ENCODE results near the gene POPDC2.

POPDC2 gene

GRCh38 chr3:119611664-119612063, 48.7 kb downstream of the POPDC2 start:
- no peaks in the 10 kb centered on the region for H3K9me3 ChIP-seq (ENCODE audit: low read length)
- no peak overlapping the region for H3K4me2 ChIP-seq (ENCODE audit: low read length)
- TF ChIP-seq EZH2 (IDR thresholded peaks at IDR 0.05; ENCODE audit: borderline replicate concordance, low read length) (no peak), CTCF (IDR thresholded peaks at IDR 0.05; ENCODE audit: low read length) (no peak)
- H3K9me2 ChIP-seq (ENCODE audit: low read depth, low read length): no peaks in the 10 kb centered on the region
- H3F3A ChIP-seq (ENCODE audit: insufficient read depth, low read length): no peaks in the 10 kb centered on the region
- no peak overlapping the region for H3K27ac ChIP-seq (ENCODE audit: low read depth, low read length, poor library complexity, severe bottlenecking)
- H3K79me2 ChIP-seq (ENCODE audit: insufficient read depth, low read length): no peaks in the 10 kb centered on the region
- H3K9ac ChIP-seq (ENCODE audit: low read length): no peak overlapping the region
- H4K20me1 ChIP-seq (ENCODE audit: insufficient read depth, low read length): no peaks in the 10 kb centered on the region
- H3K4me1 ChIP-seq (ENCODE audit: insufficient read depth, low read length, severe bottlenecking): no peaks in the 10 kb centered on the region
- no peak overlapping the region for H3K4me3 ChIP-seq (ENCODE audit: low read depth, low read length, poor library complexity, severe bottlenecking)
- peaks cover 3% of the 10 kb centered on the region; the same call in 1 of the 2 replicates for H3K27me3 ChIP-seq (ENCODE audit: insufficient read depth, low read length)
- H3K36me3 ChIP-seq (ENCODE audit: insufficient read depth, low read length): no peaks in the 10 kb centered on the region
- no peak overlapping the region for H2AFZ ChIP-seq (ENCODE audit: low read length)

DNA sequence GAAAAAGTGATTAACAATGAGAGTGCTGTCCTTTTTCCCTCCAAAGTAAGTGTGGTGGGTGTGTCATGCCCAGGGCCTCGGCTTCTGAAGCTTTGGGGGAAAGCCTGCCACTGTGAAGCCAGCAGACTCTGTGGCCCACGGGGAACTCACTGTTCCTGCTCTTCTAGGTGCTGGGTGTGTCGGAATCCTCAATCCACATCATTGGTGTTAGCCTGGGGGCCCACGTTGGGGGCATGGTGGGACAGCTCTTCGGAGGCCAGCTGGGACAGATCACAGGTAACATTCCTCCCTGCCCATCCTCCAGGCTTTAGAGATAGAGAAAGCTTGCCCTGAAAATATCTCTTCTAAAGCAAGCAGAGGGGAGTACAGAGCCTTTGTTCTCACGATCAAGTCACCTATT, 51.1 kb downstream of the POPDC2 start:
- H3K9ac ChIP-seq (ENCODE audit: low read length): no peak overlapping the region
- TF ChIP-seq CTCF (IDR thresholded peaks at IDR 0.05; ENCODE audit: low read length) (no peak), EZH2 (IDR thresholded peaks at IDR 0.05; ENCODE audit: borderline replicate concordance, low read length) (no peak)
- H3F3A ChIP-seq (ENCODE audit: insufficient read depth, low read length): no peaks in the 10 kb centered on the region
- H3K9me3 ChIP-seq (ENCODE audit: low read length): no peaks in the 10 kb centered on the region
- H4K20me1 ChIP-seq (ENCODE audit: insufficient read depth, low read length): no peaks in the 10 kb centered on the region
- H3K4me2 ChIP-seq (ENCODE audit: low read length): no peak overlapping the region
- peaks cover 3% of the 10 kb centered on the region; the same call in 1 of the 2 replicates for H3K27me3 ChIP-seq (ENCODE audit: insufficient read depth, low read length)
- no peaks in the 10 kb centered on the region for H3K79me2 ChIP-seq (ENCODE audit: insufficient read depth, low read length)
- no peak overlapping the region for H2AFZ ChIP-seq (ENCODE audit: low read length)
- H3K36me3 ChIP-seq (ENCODE audit: insufficient read depth, low read length): no peaks in the 10 kb centered on the region
- H3K9me2 ChIP-seq (ENCODE audit: low read depth, low read length): no peaks in the 10 kb centered on the region
- H3K4me1 ChIP-seq (ENCODE audit: insufficient read depth, low read length, severe bottlenecking): no peaks in the 10 kb centered on the region
- H3K27ac ChIP-seq (ENCODE audit: low read depth, low read length, poor library complexity, severe bottlenecking): no peak overlapping the region
- H3K4me3 ChIP-seq (ENCODE audit: low read depth, low read length, poor library complexity, severe bottlenecking): no peak overlapping the region

DNA sequence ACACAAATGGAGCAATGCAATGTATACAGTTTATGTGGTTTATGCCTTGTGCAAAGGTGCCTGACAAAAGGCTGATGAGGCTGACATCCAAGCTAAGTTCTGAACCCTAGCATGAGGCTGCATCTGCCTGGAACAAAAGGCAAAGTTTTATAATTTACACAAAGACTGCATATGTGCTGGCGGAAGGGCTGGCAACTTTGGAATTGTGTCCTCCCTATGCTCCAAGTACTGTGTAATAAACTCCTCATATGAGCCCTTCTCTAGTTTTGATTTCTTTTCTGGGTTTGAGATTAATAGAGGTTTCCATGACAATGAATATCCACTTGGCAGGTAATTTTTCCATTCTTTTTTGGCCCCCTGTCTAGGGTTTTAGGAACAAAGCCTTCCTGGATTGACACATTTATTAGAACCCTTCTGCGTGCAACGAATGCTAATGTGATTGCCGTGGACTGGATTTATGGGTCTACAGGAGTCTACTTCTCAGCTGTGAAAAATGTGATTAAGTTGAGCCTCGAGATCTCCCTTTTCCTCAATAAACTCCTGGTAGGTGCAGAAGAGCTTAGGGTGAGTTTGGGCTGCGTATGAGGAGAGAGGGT, 51.9 kb downstream of the POPDC2 start:
- no peak for TF ChIP-seq EZH2 (IDR thresholded peaks at IDR 0.05; ENCODE audit: borderline replicate concordance, low read length)
- no peak for TF ChIP-seq CTCF (IDR thresholded peaks at IDR 0.05; ENCODE audit: low read length)
- Histone ChIP-seq H2AFZ (ENCODE audit: low read length) (no peak overlapping the region), H3K36me3 (ENCODE audit: insufficient read depth, low read length) (no peaks in the 10 kb centered on the region), H3K4me2 (ENCODE audit: low read length) (no peak overlapping the region), H3F3A (ENCODE audit: insufficient read depth, low read length) (no peaks in the 10 kb centered on the region), H3K4me1 (ENCODE audit: insufficient read depth, low read length, severe bottlenecking) (no peaks in the 10 kb centered on the region), H3K9me3 (ENCODE audit: low read length) (no peaks in the 10 kb centered on the region), H3K27me3 (ENCODE audit: insufficient read depth, low read length) (no peaks in the 10 kb centered on the region), H3K27ac (ENCODE audit: low read depth, low read length, poor library complexity, severe bottlenecking) (no peak overlapping the region), H4K20me1 (ENCODE audit: insufficient read depth, low read length) (no peaks in the 10 kb centered on the region), H3K9me2 (ENCODE audit: low read depth, low read length) (no peaks in the 10 kb centered on the region), H3K79me2 (ENCODE audit: insufficient read depth, low read length) (no peaks in the 10 kb centered on the region), H3K9ac (ENCODE audit: low read length) (no peak overlapping the region), H3K4me3 (ENCODE audit: low read depth, low read length, poor library complexity, severe bottlenecking) (no peak overlapping the region)

Measured in OCI-LY1 (cell line).